ENCODE measurements around the gene OTOGL.

Gene OTOGL

DNA sequence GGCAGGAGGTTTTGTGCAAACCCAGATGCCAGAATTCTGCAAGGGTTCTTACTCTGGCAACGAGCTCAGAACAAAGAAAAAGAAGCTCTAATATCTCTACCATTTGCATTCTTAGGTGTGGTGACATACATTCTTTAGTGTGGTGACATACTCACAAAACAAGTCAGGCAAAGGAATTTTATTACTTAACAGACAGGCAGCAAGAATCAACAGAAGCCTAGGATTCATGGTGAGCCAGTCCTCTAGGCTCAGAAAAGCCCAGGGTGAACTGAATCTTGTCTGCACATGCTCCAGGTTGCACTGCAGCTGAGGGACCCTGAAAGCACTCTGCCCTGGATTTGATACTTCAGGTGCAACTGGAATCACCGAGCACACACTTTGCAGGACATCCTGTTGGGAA is 222.3 kb downstream of the OTOGL start:
- Histone ChIP-seq H3K4me3 (ENCODE audit: low read length, poor library complexity, severe bottlenecking) (no peak overlapping the region), H2AFZ (ENCODE audit: low read length) (no peak overlapping the region), H3K27me3 (ENCODE audit: insufficient read depth, low read length, poor library complexity, severe bottlenecking) (no peaks in the 10 kb centered on the region), H3K36me3 (ENCODE audit: insufficient read depth, low read length) (no peaks in the 10 kb centered on the region), H3K9me3 (ENCODE audit: insufficient read depth, low read depth, low read length) (no peaks in the 10 kb centered on the region), H3K4me2 (ENCODE audit: low read depth, low read length, poor library complexity, severe bottlenecking) (no peak overlapping the region), H3K9ac (ENCODE audit: low read depth, low read length, poor library complexity, severe bottlenecking) (no peak overlapping the region), H4K20me1 (ENCODE audit: insufficient read depth, low read length, poor library complexity, severe bottlenecking) (no peaks in the 10 kb centered on the region), H3F3A (ENCODE audit: low read depth) (no peaks in the 10 kb centered on the region), H3K9me2 (replicated peaks; ENCODE audit: low read depth, low read length) (no peaks in the 10 kb centered on the region), H3K79me2 (ENCODE audit: insufficient read depth, low read length) (no peaks in the 10 kb centered on the region), H3K4me1 (ENCODE audit: insufficient read depth, low read length, poor library complexity, severe bottlenecking) (no peaks in the 10 kb centered on the region)
- TF ChIP-seq, protein P1, sequence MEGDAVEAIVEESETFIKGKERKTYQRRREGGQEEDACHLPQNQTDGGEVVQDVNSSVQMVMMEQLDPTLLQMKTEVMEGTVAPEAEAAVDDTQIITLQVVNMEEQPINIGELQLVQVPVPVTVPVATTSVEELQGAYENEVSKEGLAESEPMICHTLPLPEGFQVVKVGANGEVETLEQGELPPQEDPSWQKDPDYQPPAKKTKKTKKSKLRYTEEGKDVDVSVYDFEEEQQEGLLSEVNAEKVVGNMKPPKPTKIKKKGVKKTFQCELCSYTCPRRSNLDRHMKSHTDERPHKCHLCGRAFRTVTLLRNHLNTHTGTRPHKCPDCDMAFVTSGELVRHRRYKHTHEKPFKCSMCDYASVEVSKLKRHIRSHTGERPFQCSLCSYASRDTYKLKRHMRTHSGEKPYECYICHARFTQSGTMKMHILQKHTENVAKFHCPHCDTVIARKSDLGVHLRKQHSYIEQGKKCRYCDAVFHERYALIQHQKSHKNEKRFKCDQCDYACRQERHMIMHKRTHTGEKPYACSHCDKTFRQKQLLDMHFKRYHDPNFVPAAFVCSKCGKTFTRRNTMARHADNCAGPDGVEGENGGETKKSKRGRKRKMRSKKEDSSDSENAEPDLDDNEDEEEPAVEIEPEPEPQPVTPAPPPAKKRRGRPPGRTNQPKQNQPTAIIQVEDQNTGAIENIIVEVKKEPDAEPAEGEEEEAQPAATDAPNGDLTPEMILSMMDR (conservative IDR thresholded peaks at IDR 0.05; ENCODE audit: low read length), result no peak
- no peak for TF ChIP-seq EZH2phosphoT487 (IDR thresholded peaks at IDR 0.05; ENCODE audit: borderline replicate concordance)

- H3K79me2 ChIP-seq (ENCODE audit: insufficient read depth, low read length), result no peaks in the 10 kb centered on the region
- H3K4me2 ChIP-seq (ENCODE audit: low read depth, low read length, poor library complexity, severe bottlenecking), result no peak overlapping the region
- H3K9me3 ChIP-seq (ENCODE audit: insufficient read depth, low read depth, low read length), result no peaks in the 10 kb centered on the region; the same call in 1 of the 2 replicates
- no peaks in the 10 kb centered on the region for H3K9me2 ChIP-seq (replicated peaks; ENCODE audit: low read depth, low read length)
- no peak for TF ChIP-seq EZH2phosphoT487 (IDR thresholded peaks at IDR 0.05; ENCODE audit: borderline replicate concordance)
- TF ChIP-seq, protein P1 (conservative IDR thresholded peaks at IDR 0.05; ENCODE audit: low read length), result no peak
- H3K36me3 ChIP-seq (ENCODE audit: insufficient read depth, low read length), result no peaks in the 10 kb centered on the region
- no peak overlapping the region for H3K4me3 ChIP-seq (ENCODE audit: low read length, poor library complexity, severe bottlenecking)
- no peaks in the 10 kb centered on the region for H3F3A ChIP-seq (ENCODE audit: low read depth)
- no peak overlapping the region for H3K9ac ChIP-seq (ENCODE audit: low read depth, low read length, poor library complexity, severe bottlenecking)
- no peak overlapping the region for H2AFZ ChIP-seq (ENCODE audit: low read length)
- H4K20me1 ChIP-seq (ENCODE audit: insufficient read depth, low read length, poor library complexity, severe bottlenecking), result no peaks in the 10 kb centered on the region
- no peaks in the 10 kb centered on the region for H3K4me1 ChIP-seq (ENCODE audit: insufficient read depth, low read length, poor library complexity, severe bottlenecking)
- H3K27me3 ChIP-seq (ENCODE audit: insufficient read depth, low read length, poor library complexity, severe bottlenecking), result no peaks in the 10 kb centered on the region
Observed at GRCh38 chr12:80325167-80325959, 226.0 kb downstream of the OTOGL start.

GRCh38 chr12:80332827-80333226 is 233.5 kb downstream of the OTOGL start:
- H3K9me3 ChIP-seq (ENCODE audit: insufficient read depth, low read depth, low read length), result no peaks in the 10 kb centered on the region; the same call in 1 of the 2 replicates
- H3K79me2 ChIP-seq (ENCODE audit: insufficient read depth, low read length), result no peaks in the 10 kb centered on the region
- H3K4me3 ChIP-seq (ENCODE audit: low read length, poor library complexity, severe bottlenecking), result no peak overlapping the region
- H3K4me2 ChIP-seq (ENCODE audit: low read depth, low read length, poor library complexity, severe bottlenecking), result no peak overlapping the region
- no peaks in the 10 kb centered on the region for H3K36me3 ChIP-seq (ENCODE audit: insufficient read depth, low read length)
- H3K9ac ChIP-seq (ENCODE audit: low read depth, low read length, poor library complexity, severe bottlenecking), result no peak overlapping the region
- H4K20me1 ChIP-seq (ENCODE audit: insufficient read depth, low read length, poor library complexity, severe bottlenecking), result no peaks in the 10 kb centered on the region
- no peaks in the 10 kb centered on the region for H3K27me3 ChIP-seq (ENCODE audit: insufficient read depth, low read length, poor library complexity, severe bottlenecking)
- TF ChIP-seq EZH2phosphoT487 (IDR thresholded peaks at IDR 0.05; ENCODE audit: borderline replicate concordance), result no peak
- TF ChIP-seq, protein P1 (conservative IDR thresholded peaks at IDR 0.05; ENCODE audit: low read length), result no peak
- H3K9me2 ChIP-seq (replicated peaks; ENCODE audit: low read depth, low read length), result no peaks in the 10 kb centered on the region
- no peak overlapping the region for H2AFZ ChIP-seq (ENCODE audit: low read length)
- H3K4me1 ChIP-seq (ENCODE audit: insufficient read depth, low read length, poor library complexity, severe bottlenecking), result no peaks in the 10 kb centered on the region
- H3F3A ChIP-seq (ENCODE audit: low read depth), result no peaks in the 10 kb centered on the region
